GM21825 (cell line): ENCODE measurements around the gene FBXL14.
"Not testable (repeated sequence)": the region's sequence is repeated elsewhere in the genome, so short reads cannot be mapped to it uniquely, and the experiment has no call there.

Experiments
- ATAC-seq: cut with Tn5 transposase; IDR thresholded peaks from one replicate; pipeline ENCODE4 v1.9.1; 2021; ENCODE audit warnings: mild to moderate bottlenecking, moderate library complexity; ENCODE audit not compliant: unreplicated experiment

Gene FBXL14

GRCh38 chr12:1620092-1620491 is 25.7 kb upstream of the FBXL14 start:
- ATAC-seq = no peak

DNA sequence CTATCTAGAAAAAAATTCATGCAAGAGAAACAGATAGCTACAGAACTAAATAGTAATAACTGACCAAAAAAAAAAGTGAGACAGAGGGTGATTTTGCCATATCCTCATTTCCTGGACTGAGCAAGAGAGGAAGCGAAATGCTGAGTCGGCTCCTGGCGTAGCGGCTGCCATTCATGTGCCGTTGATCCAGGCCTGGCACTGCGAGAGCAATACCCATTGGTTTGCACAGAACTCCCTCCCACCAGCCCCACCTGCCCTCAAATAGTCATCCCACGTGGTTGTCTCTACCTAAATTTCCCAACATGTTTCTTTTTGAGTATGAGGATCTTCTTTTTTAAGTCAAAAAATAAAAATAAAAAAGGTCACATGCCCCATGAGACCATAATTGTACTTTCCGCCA is 25.2 kb upstream of the FBXL14 start:
- no peak for ATAC-seq

GRCh38 chr12:1619159-1619558 is 24.8 kb upstream of the FBXL14 start:
- ATAC-seq = no peak

GRCh38 chr12:1618489-1618888 is 24.1 kb upstream of the FBXL14 start:
- no peak for ATAC-seq

- ATAC-seq = no peak
Observed at GRCh38 chr12:1616233-1617066, 22.1 kb upstream of the FBXL14 start.

GRCh38 chr12:1614360-1614759 is 20.0 kb upstream of the FBXL14 start:
- ATAC-seq = no peak

DNA sequence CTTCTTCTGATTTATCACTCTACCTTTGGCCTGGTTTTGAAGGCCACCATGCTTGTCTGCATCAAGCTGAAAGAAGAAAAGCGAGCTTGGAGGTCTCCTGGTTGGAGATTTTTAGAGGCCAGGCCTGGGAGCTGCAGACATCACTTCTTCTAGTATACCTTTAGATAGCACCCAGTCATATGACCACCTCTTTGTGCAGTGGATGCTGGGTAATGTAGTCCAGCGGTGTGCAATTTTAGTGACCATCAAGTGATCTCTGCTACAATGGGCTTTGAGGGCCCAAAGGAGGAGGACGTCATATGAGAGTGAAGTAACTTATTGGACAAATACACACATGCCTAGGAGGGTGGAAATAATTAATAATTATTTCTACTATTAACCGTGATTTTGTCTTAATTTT is 19.5 kb upstream of the FBXL14 start:
- no peak for ATAC-seq

DNA sequence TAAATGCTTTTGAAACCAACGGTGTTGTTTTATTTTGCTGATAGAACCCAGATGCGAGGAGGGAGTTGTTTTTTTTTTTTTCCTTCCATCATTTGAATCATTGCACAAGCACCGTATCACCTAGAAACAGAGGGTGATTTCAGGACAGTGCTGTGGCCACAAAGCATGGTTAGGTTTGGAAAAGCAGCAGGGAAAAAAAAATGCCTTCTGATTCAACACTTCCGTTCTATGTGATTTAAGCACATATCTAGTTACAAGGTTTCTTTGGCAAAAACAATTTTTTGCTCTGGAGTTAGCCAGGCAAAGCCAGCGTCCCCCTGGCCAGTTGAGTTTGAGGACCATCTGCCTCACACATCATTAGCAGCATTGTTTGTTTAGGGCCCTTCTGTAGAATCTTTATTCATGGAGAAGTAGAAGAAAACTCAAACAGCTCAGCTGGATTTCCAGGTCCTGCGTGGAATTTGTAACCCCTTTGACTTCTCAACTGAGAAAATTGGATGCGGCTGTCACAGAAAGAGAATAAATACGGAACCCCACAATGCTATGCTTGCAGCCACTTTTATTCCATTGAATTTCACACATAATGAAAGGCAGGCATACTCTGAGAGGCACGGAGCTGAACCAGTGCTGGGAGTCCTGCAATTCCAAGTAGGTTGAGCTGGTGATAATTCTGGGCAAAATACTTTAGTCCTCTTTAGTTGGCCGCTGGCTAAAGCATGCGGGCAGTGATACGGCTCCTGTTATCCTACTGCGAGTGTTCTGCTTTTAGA is 17.6 kb upstream of the FBXL14 start:
- ATAC-seq = no peak

- no peak for ATAC-seq
Observed at GRCh38 chr12:1610072-1610643, 15.8 kb upstream of the FBXL14 start.

- ATAC-seq = no peak
Observed at GRCh38 chr12:1608713-1609119, 14.3 kb upstream of the FBXL14 start.

DNA sequence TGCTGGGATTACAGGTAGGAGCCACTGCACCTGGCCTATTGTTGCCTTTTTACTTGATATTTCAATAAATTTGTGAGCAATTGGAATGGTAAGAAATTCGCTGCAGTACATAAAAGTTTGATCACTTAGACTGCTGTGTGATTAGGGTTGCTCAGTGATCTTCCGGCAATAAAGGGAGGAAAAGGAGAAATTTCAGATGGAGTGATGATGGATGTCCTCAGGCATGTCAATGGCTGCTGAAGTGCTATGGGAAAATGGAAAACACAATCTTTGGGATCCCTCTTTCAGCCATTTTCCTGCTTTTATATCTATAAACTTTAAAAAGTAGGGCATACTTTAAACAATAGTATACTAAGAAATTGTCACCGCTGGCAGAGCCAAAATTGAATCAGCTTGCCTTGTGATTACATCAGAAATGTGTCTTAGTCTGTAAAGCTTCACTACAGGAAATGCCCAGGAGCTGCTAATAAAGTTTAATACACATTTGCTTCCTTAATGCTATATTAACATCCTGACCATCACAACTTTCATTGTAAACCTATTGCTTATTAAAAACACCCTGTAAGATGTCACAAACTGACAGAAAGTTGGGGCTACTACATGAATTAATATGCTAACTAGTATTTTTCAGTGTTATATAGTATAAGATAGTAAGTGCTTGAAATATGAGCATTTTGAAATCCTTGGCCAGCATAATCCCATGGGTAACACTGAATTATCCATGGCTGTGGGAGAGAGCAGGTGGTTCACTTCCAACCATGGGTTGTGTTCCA is 13.7 kb upstream of the FBXL14 start:
- ATAC-seq = no peak

- peak; percentile 50 for ATAC-seq
Observed at GRCh38 chr12:1606021-1606622, 11.7 kb upstream of the FBXL14 start.

DNA sequence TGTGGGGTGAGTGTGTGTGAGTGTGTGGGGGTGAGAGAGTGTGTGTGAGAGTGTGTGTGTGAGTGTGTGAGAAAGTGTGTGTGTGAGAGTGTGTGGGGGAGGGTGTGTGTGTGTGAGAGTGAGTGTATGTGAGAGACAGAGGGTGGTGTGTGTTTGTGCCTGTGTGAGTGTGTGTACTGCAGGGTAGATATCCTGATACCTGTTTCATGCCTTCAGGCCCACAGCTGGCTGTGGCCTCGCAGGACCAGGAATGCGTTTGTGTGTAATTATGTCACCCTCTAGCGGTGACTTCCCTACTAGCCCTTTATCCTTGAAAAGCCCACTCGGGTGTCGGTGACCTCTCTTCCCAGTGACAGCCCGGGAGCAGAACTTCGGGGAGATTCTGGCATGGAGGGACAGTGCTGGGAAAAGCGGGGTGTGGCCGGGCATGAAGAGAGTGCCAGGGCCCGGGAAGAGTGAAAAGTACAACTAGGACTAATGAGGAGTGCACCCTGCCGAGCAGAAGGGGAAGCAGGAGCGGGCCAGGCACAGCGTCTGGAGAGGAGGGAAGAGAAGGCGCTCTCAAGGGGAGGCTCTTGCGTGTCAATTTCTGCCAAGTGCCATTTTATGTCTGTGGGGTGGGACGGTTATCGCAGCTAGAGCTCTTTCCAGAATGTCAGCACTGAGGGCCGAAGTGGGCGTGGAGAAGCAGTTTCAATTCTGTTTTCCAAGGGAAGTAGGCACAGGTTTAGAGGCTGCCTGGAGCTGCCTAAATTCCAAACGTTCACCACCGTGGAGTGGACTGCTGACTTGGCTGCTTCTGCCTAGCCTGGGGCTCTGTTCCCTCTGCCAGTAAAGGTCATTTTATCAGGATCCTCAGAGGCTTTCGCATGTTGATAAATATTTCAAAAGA is 11.0 kb upstream of the FBXL14 start:
- ATAC-seq = peak; percentile 44

DNA sequence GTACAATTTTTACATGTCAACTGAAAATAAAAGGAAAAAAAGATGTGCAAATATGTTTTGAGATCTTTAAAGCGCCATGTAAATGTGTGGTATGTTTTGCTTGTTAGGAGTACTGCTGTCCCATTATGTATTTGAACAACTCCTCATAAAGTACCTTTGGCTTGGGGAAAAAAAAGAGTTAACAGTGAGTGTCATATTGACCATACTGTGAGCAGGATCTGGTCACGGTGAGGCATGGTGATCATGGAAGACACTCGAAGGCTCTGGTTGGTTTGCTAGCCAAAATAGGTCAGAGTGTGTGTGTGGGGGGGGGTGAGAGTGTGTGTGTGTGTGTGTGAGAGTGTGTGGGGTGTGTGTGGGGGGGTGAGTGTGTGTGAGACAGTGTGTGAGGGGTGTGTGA is 10.1 kb upstream of the FBXL14 start:
- ATAC-seq = no peak

GRCh38 chr12:1603269-1603993 is 9.1 kb upstream of the FBXL14 start:
- no peak for ATAC-seq

GRCh38 chr12:1602706-1603105 is 8.3 kb upstream of the FBXL14 start:
- ATAC-seq = not testable (repeated sequence)

DNA sequence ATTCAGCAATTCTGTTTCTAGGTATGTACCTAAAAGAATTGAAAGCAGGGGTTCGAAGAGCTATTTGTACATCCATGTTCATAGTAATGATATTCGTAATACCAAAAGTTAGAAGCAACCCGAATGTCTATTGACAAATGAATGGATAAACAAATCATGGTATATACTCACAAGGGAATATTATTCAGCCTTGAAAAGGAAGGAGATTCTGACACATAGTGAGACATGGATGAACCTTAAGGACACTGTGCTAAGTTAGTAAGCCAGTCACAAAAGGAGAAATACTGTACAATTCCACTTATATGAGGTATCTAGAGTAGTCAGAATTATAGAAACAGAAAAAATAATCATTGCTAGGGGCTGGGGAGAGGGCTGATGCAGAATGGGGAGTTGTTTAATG is 4.4 kb upstream of the FBXL14 start:
- ATAC-seq = no peak

- no peak for ATAC-seq
Observed at GRCh38 chr12:1595690-1596347, 1.4 kb upstream of the FBXL14 start.
